ENCODE measurements around the gene MBD4.
"Not testable (repeated sequence)": the region's sequence is repeated elsewhere in the genome, so short reads cannot be mapped to it uniquely, and the experiment has no call there.

Gene MBD4

DNA sequence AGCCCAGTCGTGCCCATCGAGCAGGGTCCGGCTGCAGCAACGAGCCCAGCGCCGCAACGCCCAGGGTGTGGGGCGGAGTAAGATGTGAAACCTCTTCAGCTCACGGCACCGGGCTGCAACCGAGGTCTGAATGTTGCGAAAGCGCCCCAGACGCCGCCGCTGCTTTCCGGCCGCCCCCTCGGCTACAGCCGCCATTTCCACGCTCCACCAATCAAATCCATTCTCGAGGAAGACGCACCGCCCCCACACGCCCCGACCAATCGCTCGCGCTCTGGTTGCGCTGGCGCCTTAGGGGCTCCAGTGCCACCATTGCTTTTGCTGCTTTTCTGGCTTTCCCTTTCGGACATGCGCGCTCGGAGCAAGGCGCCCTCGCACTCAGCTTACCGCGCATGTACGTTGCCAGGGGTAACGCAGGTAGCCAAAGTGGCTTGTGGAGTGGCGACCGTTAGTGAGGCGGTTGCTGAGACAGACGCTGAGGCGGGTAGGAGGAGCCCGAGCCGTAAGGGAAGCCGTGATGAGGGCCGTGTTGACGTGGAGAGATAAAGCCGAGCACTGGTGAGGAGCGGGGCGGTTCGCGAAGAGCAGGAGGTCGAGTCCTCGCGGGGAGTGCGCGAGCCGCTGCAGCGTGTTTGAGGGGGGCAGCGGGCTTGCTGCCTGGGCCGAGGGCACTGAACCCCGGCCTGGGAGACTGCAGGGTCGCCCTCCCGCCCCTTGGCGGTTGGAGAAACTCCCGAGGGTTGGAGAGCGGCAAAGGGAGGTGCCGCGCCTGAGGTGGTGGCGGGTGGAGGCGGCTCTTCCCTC, at the start of gene MBD4, which contains the start of gene IFT122:
MBD4 (minus strand) TSS at position 132 of the 801 bp plus-strand sequence; CDS start at position 17, 115 bp downstream.
IFT122 (plus strand) TSS at position 408 of the 801 bp plus-strand sequence; CDS start at position 515, 107 bp downstream.
- H3K4me3 ChIP-seq: peak within 1 kb of the TSS; percentile 73 to 89 (median 84)
- peak within 1 kb of the TSS; percentile 66 to 95 (median 89) for H3K27ac ChIP-seq

DNA sequence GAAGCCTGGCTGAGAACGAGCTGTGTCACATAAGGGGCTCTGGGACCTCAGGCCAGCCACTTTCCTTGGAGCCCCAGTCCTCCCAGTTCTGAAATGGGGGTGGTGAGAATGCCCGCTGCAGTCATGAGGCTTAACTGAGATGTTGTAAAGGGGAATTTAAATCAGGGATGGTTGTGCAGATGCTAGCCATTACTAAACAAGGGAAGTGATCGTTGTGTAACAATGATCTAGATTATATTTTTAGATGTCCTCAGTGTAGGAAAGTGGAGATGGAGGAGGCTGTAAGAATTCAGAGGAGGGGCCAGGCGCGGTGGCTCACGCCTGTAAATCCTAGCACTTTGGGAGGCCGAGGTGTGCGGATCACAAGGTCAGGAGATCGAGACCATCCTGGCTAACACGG, 49.5 kb upstream of the MBD4 start:
- peak overlapping the region in 5 of 21 experiments; percentile 16 to 80 (median 37) for H3K27ac ChIP-seq
- not testable (repeated sequence) for H3K4me3 ChIP-seq

DNA sequence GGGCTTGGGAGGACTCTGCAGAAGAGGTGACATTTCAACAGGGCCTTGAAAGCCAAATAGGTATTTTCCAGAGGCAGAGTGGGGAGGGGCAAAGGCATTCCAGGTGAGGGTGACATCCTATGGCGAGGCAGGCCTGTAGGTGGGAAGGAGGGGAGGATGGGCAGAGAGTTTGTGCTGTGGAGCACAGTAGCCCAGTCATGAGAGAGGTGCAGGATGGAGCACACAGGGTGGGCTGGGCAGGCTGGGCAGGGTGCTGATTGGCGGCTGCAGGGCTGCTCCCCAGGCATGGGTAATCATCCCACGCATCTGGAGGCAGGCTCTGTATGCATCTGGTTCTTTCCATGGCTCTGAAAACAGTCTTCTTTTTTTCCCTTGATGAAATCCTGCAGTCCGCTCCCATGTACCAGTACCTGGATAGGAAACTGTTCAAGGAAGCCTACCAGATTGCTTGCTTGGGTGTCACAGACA, 48.2 kb upstream of the MBD4 start:
- not testable (repeated sequence) for H3K4me3 ChIP-seq
- H3K27ac ChIP-seq: peak overlapping the region in 15 of 21 experiments; percentile 18 to 82 (median 67)

DNA sequence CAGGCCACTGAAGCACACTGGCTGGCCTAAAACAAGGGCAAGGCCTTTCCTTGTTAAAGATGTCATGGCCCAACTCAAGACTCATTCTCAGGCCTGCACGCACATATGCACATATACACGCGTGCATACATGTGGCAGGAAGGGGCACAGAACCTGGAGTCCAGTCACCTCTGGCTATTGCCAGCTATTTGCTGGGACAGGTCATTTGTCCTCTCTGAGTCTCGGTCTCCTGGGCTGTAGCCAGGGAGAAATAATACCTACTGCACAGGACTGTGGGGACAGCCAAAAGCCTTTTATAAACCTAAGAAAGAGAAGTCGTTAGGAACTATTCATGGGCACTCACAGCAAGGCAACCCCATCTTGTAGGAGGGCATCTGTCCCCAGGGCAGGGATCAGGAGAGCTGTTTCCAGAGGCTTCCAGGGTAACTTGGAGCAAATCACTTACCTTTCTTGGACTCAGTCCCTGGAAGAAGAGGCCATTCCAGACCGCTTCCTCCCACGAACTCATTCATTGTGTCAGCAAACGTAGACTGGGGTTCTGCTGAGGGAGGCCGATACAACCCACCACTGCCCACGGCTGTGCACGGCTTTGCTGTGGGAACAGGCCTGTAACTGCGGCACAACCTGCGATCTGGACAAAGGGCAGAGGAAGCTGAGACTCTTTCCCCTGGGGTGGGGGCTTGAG, 47.6 kb upstream of the MBD4 start:
- H3K27ac ChIP-seq: peak overlapping the region in 17 of 21 experiments; percentile 18 to 82 (median 61)
- no peak overlapping the region for H3K4me3 ChIP-seq

DNA sequence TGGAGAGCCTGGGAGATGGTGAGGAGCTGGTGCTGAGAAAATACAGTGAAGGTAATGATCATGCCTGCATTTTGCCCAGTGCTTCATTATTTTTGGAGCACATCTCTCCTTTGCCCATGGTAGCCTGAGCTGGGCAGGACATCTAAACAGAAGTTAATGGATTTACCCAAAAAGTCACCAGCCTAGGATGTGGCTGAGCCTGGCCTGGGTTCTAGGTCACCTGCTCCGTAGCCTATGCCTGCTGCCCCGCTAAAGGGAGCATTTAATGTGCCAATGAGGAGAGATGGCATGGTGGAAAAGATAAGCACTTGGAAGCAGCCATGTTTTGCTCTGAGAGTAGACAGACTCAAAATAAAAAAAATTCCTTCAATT, 46.9 kb upstream of the MBD4 start:
- Histone ChIP-seq H3K27ac (peak overlapping the region in 18 of 21 experiments; percentile 14 to 82 (median 66)), H3K4me3 (no peak overlapping the region)

DNA sequence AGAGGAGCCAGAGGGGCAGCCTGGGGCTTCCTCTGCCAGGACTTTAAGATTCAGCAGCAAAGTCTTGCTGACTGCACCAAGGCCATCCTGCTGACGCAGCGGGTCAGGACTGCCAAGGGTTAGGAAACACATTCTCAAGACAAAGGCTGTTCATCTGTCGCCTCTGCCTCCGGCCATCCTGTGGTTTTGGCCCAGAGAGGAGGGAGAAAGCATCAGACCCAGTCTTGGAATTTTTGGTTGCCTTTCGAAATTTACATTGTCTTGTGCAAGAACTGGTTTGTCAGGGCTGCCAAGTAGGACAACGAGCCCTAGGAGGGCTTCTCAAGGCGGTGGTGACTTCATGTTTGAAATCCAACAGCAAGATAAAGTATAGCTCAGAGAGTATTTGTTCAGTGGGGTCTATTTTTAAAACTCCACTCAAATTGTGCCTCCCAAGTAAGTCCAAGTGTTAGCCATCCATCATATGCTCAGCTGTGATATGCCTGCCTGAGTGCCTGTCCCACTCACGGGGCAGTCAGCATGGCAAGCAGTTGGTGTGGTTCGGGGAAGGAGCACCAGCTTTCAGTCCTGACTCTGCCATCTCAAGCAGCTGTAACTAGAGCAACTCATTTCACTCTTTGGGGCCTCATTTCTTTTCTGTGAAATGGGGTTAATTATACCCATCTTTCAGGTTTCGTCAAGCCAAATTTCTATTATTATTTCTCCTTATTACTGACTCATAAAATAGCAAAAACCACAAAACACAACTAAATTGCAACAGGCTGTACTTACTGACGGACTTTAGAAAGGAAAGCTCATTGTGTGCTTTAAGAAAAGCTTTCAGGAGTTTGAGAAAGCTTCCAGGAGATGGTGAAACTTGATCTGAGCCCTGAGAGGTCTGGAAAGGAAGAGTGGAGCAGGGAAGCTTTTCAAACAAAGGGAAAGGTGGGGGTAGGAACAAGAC, 46.2 kb upstream of the MBD4 start:
- no peak overlapping the region for H3K4me3 ChIP-seq

DNA sequence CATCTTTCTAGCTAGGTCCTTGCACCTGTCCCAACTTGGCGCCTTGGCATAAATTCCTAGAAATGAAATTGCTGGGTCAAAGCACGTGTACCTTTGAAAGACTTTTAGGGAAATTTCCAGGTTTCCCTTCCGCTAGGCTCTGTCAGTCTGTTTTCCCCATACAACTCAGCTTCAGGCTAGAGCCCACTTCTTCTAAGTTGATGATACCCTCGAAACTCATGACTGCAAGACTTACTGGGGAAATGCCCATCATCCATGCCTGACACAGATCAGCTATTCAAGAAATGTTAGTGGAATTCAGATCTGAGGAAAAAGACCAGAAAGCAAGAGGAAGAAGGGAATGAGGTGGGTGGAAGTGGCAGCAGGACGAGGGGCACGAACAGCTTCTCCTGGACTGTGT, 45.4 kb upstream of the MBD4 start:
- H3K4me3 ChIP-seq: not testable (repeated sequence)
- H3K27ac ChIP-seq: peak overlapping the region in 15 of 21 experiments; percentile 3 to 80 (median 59)

More for the DNA sequence above, 46.2 kb upstream of the MBD4 start:
- peak overlapping the region in 20 of 21 experiments; percentile 14 to 82 (median 68) for H3K27ac ChIP-seq

DNA sequence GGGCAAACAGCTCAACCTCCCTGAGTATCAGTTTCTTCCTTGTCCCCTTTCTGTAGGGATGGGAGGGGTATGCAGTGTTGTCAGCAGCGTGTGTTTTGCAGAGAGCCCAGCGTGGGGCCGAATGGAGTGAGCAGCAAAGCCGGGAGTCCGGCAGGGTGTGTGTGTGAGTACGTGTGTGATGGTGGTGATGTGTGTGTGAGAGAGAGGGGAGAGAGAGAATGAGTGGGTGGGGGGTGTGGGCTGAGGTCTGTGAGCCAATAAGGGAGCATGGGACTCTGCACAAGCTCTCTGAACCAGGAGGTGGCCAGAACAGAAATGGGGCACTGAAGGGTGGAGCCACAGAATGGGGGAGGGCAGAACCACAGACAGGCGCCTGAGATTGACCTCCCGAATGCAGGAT, 44.1 kb upstream of the MBD4 start:
- no peak overlapping the region for H3K4me3 ChIP-seq
- H3K27ac ChIP-seq: no peak overlapping the region

DNA sequence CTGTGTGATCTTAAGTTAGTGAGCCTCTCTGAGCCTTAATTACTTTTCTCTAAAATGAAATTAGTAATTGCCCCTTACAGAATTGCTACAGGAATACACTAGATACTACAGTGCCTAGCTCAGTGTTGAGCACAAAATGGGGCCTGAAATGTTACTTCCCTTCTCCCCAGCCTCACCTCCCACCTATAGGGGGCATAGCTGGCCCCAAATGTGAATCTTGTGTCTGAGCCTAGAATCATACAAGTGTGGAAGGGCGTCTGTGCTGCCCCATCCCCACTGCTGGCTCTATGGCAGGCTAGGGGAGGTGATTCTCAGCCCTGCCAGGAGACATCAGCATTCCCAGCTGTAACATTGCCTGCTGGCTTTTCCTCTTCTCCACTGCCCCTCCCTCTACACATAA, 43.0 kb upstream of the MBD4 start:
- Histone ChIP-seq H3K27ac (peak overlapping the region in 15 of 21 experiments; percentile 13 to 88 (median 69)), H3K4me3 (no peak overlapping the region)

DNA sequence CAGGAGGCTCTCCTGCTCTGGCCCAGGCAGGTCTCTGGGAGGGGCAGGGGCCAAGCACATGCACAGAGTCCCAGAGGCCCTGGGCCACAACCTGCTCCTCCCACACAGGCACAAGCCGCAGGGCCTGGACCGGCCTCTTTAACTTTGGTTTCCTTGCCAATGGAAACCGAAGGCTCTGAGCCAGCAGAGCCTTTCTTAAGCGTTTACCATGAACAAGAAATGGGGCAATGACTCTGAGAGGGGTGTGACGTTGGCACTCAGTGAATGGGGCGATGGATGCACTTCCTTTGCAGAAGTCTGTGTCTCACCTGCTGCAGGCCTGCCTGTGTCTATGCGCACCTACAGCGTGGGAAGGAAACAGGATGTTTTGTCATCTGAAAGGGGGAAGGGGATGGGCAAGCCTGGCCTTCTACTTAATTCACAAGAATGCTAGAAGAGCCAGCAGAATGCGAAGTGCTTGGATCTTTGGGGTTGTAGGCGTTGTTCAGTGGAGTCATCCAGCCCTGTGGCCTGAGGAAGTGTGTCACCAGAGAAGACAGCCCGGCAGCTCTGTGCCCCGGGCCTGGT, 42.1 kb upstream of the MBD4 start:
- H3K27ac ChIP-seq: peak overlapping the region in 19 of 21 experiments; percentile 13 to 88 (median 64)
- H3K4me3 ChIP-seq: no peak overlapping the region

DNA sequence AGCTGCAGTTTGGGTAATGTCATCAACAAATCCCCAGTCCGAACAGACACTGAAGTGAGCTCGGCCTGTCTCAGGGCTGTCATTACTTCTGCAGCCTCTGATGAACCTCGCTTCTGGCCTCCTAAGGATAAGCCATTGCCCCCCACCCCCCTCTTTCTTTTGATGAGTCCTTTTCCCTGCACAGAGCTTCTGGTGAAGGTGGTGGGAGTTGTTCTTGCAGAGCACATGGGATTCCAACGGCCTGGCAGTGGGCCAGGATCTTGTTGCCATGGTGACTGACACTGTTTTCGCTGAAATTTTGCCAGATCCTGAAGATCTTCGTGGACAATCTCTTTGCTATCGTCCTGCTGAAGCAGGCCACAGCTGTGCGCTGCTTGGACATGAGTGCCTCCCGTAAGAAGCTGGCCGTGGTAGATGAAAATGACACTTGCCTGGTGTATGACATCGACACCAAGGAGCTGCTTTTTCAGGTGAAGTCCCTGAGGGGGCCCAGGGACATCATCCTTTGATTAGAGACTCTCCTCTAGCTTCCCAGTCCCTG, 41.5 kb upstream of the MBD4 start:
- peak overlapping the region in 16 of 21 experiments; percentile 13 to 88 (median 64) for H3K27ac ChIP-seq
- not testable (repeated sequence) for H3K4me3 ChIP-seq

DNA sequence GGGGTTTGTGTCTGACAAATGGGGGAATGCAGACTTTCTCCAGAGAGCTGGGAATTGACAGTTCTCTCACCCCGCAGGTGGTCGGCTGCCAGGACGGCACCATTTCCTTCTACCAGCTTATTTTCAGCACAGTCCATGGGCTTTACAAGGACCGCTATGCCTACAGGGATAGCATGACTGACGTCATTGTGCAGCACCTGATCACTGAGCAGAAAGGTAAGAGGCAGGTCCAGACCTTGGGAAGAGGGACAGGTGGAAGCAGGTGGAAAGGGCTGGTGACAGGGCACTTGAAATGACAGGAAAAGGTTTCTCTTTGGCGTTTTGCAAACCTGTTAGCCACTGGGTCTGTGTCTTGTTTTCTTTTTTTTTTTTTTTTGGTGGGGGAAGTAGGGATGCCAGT, 36.8 kb upstream of the MBD4 start:
- no peak overlapping the region for H3K4me3 ChIP-seq
- H3K27ac ChIP-seq: no peak overlapping the region

DNA sequence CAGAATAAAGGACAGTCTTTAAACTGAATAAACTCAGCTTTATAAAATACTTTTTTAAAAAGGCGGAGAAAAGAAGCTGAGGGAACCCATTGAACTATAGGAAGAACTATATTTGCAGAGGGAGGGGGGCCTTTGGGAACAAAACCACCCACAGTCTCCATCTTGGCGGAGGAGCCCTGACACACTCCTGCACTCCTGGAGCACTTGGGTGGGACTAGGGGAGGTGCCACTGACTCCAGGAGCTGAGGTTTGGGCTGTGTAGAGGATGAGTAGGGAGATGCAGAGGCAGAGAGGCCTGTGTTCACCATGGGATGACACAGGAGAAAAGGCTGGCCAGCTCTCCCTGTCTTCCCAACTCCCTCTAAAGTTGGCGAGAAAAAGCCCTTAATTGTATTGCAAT, 36.1 kb upstream of the MBD4 start:
- Histone ChIP-seq H3K27ac (no peak overlapping the region), H3K4me3 (no peak overlapping the region)

DNA sequence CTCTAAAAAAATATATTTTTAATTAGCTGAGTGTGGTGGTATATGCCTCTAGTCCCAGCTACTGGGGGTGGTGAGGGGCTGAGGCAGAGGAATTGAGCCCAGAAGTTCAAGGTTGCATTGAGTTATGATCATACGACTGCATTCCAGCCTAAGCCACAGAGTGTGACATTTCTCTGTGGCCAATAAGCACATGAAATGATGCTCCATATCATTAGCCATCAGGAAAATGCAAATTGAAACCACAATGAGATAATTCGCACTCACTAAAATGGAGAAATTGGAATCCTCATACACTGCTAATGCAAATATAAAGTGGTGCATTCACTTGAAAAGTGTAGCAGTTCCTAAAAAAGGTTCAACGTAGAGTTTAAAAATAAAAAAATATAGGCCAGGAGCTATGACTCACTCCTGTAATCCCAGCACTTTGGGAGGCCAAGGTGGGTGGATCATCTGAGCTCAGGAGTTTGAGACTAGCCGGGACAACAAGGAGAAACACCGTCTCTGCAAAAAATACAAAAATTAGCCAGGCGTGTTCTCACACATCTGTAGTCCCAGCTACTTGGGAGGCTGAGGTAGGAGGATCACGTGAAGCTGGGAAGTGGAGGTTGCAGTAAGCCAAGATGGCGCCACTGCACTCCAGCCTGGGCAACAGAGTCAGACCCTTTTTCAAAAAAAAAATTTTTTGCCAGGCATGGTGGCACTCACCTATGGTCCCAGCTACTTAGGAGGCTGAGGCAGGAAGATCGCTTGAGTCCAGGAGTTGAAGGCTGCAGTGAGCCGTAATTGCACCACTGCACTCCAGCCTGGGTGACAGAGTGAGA, 35.4 kb upstream of the MBD4 start:
- Histone ChIP-seq H3K4me3 (no peak overlapping the region), H3K27ac (no peak overlapping the region)

DNA sequence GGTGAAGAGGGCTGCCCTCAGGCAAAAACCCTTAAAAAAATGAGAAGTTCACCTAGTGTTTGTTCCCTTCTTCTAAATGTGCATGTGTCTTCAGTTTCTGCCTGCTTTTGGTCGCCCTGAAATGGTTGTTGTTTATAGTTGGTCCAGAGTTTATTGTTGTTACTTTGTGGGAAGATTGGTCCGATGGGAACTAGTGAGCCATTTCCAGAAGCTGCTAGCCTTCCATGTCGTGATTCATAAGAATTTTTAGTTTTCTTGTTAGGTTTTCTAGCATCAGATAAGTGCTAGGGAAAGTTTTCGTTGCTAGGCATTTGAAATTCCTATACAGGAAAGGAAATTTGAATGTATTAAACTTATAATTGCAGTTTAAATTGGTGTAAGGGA, 34.0 kb upstream of the MBD4 start:
- no peak overlapping the region for H3K4me3 ChIP-seq
- no peak overlapping the region for H3K27ac ChIP-seq

DNA sequence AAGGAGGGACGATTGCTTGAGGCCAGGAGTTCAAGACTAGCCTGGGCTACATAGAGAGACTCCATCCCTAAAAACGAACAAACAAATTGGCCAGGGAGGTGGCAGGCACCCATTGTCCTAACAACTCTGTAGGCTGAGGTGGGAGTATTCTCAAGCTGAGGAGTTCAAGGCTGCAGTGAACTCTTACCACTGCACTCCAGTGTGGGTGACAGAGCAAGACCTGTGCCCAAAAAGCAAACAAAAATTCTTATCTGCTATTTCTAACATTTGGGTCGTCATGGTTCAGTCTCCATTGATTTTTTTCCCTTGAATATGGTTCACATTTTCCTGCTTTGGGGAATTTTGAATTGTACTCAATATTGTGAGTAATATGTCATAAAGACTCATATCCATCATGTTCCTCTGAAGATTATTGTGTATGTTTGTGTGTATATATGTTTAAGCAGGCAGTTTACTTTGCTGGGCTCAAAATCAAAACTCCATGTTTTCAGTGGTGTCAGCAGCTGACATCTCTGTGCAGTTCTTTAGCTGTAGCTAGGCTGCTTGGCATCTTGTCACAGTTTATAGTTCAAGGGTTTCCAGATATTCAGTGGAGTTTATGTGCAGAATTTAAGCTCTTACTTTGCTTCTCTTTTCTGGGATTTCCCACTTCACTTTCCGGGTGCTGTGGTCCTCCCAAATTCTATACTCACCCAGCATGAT, 33.5 kb upstream of the MBD4 start:
- Histone ChIP-seq H3K4me3 (no peak overlapping the region), H3K27ac (no peak overlapping the region)

DNA sequence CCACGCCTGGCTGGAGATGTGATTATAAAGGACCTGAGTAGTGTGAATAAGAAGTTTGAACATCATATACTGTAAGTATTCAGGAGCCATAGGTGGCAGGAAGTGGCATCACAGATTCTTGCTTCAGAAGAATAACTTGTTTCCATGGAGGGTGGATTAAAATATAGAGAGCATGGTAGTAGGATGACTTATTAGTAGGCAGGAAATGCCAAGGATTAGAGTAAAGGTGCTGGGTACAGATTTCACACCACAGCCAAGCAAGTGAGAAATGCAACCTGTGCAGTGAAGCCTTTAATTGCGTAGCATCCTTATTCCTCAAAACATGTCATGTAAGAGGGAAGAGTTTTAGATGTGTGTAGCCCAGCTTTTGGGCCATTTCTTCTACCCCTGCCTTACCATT, 31.1 kb upstream of the MBD4 start:
- no peak overlapping the region for H3K27ac ChIP-seq

DNA sequence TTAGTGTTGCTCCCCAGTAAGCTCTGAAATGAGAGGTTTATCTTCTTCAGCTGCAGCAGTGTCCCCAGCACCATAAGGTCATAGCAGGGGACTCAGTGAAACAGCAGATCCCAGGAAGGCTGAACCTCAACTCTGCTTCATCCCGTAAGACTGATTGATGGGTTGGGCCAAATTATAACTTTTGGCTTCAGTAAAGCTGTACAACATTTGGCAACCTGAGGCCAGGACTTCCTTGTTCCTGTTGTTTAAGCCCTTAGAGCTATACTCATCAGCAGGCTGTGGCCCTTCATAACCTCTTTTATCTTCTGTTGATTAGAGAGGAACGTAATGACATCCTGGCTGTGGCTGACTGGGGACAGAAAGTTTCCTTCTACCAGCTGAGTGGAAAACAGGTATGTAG, 29.3 kb upstream of the MBD4 start:
- Histone ChIP-seq H3K4me3 (no peak overlapping the region), H3K27ac (peak overlapping the region in 2 of 21 experiments; percentile 0 to 3)

More for the DNA sequence above, 31.1 kb upstream of the MBD4 start:
- no peak overlapping the region for H3K4me3 ChIP-seq

All from skin epidermis (tissue), 12 donors.